HuH-7 (cell line): ENCODE results near the gene ZNF674.
"Not testable (repeated sequence)": the region's sequence is repeated elsewhere in the genome, so short reads cannot be mapped to it uniquely, and the experiment has no call there.

ENCODE experiments used
- DNase-seq: peaks from one replicate; pipeline ENCODE4 v3.0.0; 2011; ENCODE audit warnings: low spot score

Gene ZNF674

DNA sequence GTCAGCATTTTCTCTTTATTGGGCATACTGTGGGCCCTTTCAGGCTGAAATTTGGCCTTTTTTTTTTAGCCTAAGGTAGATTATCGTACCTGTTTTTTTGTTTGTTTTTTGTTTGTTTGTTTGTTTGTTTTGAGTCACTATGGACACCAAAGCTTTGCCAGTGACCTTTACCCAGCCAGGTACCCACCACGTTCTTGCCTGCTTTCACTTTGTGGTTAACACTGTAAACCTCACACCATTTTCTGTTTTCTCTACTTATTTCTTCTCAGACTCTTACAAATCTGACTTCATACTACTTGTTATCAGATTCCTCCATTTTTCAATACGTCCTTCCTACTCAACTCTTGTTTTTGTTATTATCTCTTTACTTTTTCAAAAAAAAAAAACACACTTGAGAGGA is 81.5 kb downstream of the ZNF674 start:
- DNase-seq: no peak

DNA sequence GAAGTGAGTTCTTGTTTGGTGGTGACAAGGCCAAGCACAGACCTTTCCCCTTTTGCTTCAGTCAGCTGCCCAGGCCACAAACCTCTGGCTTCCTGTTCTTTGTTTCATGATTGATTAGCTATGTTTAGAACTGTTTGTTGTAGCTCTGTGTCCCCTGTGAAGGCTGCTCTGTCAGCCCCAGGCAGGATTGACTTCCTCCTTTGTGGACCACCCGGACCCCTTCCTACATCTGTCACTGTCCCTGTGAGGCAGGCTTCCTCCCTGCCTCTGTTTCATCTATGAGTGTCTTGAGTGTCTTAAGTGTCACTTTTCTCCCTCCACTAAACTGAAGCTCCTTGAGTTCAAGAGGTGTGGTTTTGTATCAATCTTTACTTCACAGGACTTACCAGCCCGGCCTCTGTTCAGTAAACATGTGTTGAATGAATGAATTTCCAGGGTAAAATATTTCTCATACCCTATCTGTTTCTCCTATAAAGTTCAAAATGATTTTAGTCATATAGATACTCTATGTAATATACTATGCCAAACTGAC is 83.5 kb downstream of the ZNF674 start:
- no peak for DNase-seq

DNA sequence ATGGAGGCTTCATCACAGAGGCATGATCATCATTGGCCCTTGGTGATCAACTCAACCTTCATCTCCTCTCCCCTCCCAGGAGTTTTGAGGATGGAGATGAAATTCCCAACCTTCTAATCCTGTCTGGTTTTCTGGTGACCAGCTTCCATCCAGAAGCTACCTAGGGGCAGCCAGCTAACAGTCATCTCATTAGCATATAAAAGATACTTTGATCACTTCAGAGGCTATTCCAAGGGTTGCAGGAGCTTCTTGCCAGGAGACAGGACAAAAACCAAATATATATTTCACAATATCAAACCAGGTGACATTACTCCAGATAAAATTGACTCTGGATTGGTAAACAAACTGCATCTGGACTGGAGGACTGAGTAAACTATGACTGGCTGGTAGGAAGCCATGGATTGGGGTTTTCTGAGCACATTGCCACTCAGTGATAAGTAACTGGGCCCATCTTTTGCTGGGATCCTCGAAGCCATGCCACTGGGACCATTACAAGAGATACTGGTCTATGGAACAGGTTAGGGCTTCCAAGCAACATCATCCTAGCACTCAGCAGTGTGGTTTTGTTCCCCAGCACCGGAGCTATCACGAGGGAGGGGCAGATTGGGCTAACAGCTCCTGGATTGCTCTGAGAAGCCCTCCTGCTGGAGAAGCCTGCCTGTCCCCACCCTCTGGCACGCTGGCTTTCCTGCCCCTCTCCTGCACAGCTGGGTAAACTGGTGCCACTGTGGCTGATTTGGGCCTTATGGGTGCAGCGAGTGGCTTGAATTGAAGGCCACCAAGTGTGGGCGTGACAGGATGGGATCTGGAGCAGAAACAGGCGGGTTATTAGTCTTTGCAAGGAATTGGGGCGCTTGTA is 84.2 kb downstream of the ZNF674 start:
- not testable (repeated sequence) for DNase-seq

DNA sequence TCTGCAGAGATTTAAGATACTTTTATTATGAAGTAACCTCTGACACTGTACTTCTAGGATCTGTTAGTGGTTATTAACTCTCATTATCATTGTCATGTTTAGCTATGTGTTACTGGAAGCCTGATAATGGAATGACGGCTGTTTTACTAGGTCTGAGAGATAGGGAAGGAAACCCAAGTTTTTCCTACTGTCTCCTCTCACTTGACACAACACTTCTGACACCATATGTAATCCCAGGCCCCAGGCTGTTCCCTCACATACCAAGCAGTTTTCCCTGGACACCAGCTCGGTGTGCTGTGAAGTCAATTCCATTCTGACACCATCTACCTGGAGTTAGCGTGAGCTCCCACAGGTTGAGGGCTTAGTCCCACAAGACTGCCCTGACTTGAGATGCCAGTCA is 85.6 kb downstream of the ZNF674 start:
- DNase-seq: no peak

GRCh38 chrX:46456125-46456922 is 88.9 kb downstream of the ZNF674 start:
- no peak for DNase-seq
